DND-41 (cell line): Measurements from ENCODE around the gene MINDY1.

Experiments
- ATAC-seq: fragments of 200-7000 bp; cut with Tn5 transposase; 3 replicates; pipeline ENCODE4 v1.9.1; 2021; ENCODE audit warnings: low read depth; ENCODE audit not compliant: insufficient read depth
- DNase-seq: peaks from one replicate; pipeline ENCODE4 v3.0.0-alpha.2; 2020
- H2AFZ ChIP-seq: 2 replicates; pipeline ENCODE4 v1.6.0; 2012; ENCODE audit warnings: low read depth, low read length
- H3K27ac ChIP-seq: 2 replicates; pipeline ENCODE4 v1.5.1; 2012; ENCODE audit warnings: low read length, inconsistent platforms
- H3K27me3 ChIP-seq: fragments of 200-600 bp; sonication (generic); 2 replicates; pipeline ENCODE4 v1.6.0; 2012; ENCODE audit warnings: low read length, mild to moderate bottlenecking, inconsistent platforms; ENCODE audit not compliant: insufficient read depth, poor library complexity
- H3K36me3 ChIP-seq: 2 replicates; pipeline ENCODE4 v1.5.1; 2012; ENCODE audit warnings: low read length, inconsistent platforms; ENCODE audit not compliant: insufficient read depth
- H3K4me1 ChIP-seq: 2 replicates; pipeline ENCODE4 v1.5.1; 2012; ENCODE audit warnings: mild to moderate bottlenecking, low read length; ENCODE audit not compliant: insufficient read depth
- H3K4me2 ChIP-seq: 2 replicates; pipeline ENCODE4 v1.6.0; 2012; ENCODE audit warnings: mild to moderate bottlenecking, moderate library complexity, low read length, inconsistent platforms; ENCODE audit not compliant: insufficient read depth
- H3K4me3 ChIP-seq, 2 experiments: fragments of 200-600 bp in 1 of 2; shearing (Covaris generic) in 1 of 2; 2 replicates each; pipeline ENCODE4 v1.5.1; 2012 to 2016; ENCODE audit warnings: inconsistent platforms in 2 of 2, low read length in 2 of 2, mild to moderate bottlenecking in 2 of 2, low read depth in 1 of 2, moderate library complexity in 1 of 2
- H3K79me2 ChIP-seq: 2 replicates; pipeline ENCODE4 v1.6.0; 2012; ENCODE audit warnings: low read length, inconsistent platforms; ENCODE audit not compliant: insufficient read depth
- H3K9ac ChIP-seq: 2 replicates; pipeline ENCODE4 v1.6.0; 2012; ENCODE audit warnings: low read depth, mild to moderate bottlenecking, inconsistent platforms, low read length, moderate library complexity
- H3K9me3 ChIP-seq: 2 replicates; pipeline ENCODE4 v1.5.1; 2012; ENCODE audit warnings: low read length, moderate library complexity, mild to moderate bottlenecking, inconsistent platforms; ENCODE audit not compliant: insufficient read depth, severe bottlenecking
- H4K20me1 ChIP-seq: 2 replicates; pipeline ENCODE4 v1.6.0; 2012; ENCODE audit warnings: low read length; ENCODE audit not compliant: insufficient read depth
- CTCF ChIP-seq: IDR thresholded peaks from 2 replicates; pipeline ENCODE4 v1.5.1; 2012; ENCODE audit warnings: borderline replicate concordance, low read length, moderate library complexity, mild to moderate bottlenecking; ENCODE audit not compliant: poor library complexity, severe bottlenecking; ENCODE audit errors: extremely low read depth
- EZH2 ChIP-seq: IDR thresholded peaks from 3 replicates; pipeline ENCODE4 v1.6.1; 2012; ENCODE audit warnings: borderline replicate concordance, low read depth, mild to moderate bottlenecking, moderate library complexity, low read length, inconsistent platforms; ENCODE audit not compliant: severe bottlenecking

Gene MINDY1

GRCh38 chr1:150999926-151000325 is 6.8 kb downstream of the MINDY1 start:
- Histone ChIP-seq H3K36me3 (no peaks in the 10 kb centered on the region; the same call in 1 of the 2 replicates), H3K4me1 (peaks cover 30% of the 10 kb centered on the region), H3K27me3 (no peaks in the 10 kb centered on the region), H3K9me3 (no peaks in the 10 kb centered on the region), H2AFZ (no peak overlapping the region), H4K20me1 (no peaks in the 10 kb centered on the region), H3K79me2 (no peaks in the 10 kb centered on the region), H3K27ac (no peak overlapping the region), H3K4me2 (no peak overlapping the region), H3K9ac (no peak overlapping the region), H3K4me3 (no peak overlapping the region)
- DNase-seq = no peak
- TF ChIP-seq CTCF = no peak
- no peak for TF ChIP-seq EZH2
- ATAC-seq = no peak

DNA sequence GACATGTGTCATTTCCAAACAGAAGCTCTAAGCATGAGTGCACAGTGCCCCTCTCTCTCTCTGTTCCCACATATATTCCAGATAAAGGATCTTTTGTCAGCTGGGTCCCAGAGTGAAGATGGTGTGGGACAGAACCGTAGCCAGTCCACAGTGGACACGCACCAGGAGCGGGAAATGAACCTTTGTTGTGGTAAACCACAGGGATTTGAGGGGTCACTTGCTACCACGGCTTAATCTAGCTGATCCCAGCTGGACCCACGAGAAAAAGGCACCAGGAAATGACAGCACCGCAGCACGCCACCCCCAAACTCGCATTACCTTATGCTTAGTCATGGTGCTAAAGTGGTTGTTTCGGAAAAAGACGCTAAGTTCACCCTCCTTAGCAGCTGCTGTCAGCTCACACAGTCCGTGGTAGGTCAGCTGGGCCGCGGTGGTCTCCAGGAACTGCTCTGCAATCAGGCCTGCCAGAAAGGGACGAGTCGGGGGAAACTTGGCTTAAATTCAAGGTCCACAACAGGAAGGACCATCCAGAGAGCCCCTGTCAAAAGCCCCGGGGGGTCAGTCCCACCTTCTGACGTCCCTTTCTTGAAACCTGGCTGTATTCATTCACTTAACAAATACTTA is 7.5 kb downstream of the MINDY1 start:
- TF ChIP-seq EZH2 (no peak), CTCF (no peak)
- Histone ChIP-seq H3K9me3 (no peaks in the 10 kb centered on the region), H4K20me1 (no peaks in the 10 kb centered on the region), H3K27ac (no peak overlapping the region), H3K4me3 (no peak overlapping the region), H3K9ac (no peak overlapping the region), H3K36me3 (no peaks in the 10 kb centered on the region; the same call in 1 of the 2 replicates), H3K27me3 (no peaks in the 10 kb centered on the region), H3K4me2 (no peak overlapping the region), H2AFZ (no peak overlapping the region), H3K4me1 (peaks cover 24% of the 10 kb centered on the region), H3K79me2 (no peaks in the 10 kb centered on the region)
- DNase-seq = no peak
- no peak for ATAC-seq

DNA sequence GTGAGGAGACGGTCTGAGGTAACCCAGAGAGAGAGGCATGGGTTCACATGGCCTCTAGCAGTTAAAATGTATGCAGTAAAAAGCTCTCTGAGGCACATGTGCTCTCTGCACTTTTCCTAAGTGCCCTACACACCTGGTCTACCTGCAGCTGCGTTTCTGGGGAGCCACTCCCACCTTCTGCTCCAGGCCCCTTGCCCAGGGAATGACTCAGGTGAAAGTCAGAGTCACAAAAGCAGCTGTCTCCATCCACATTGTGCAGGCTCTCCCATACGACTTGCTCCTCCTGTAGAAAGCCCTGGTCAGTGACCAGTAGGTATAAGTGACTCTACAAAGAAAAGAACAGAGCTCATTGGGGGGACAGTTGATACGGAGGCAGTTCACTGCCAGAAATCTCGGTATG is 8.8 kb downstream of the MINDY1 start:
- DNase-seq (no peak), ATAC-seq (no peak)
- TF ChIP-seq CTCF (no peak), EZH2 (no peak)
- no peaks in the 10 kb centered on the region; the same call in 1 of the 2 replicates for H3K36me3 ChIP-seq
- no peaks in the 10 kb centered on the region for H3K27me3 ChIP-seq
- no peaks in the 10 kb centered on the region for H3K9me3 ChIP-seq
- H2AFZ ChIP-seq = no peak overlapping the region
- H3K4me3 ChIP-seq = no peak overlapping the region
- H3K4me2 ChIP-seq = no peak overlapping the region
- no peak overlapping the region for H3K9ac ChIP-seq
- no peaks in the 10 kb centered on the region for H3K79me2 ChIP-seq
- H4K20me1 ChIP-seq = no peaks in the 10 kb centered on the region
- peaks cover 16% of the 10 kb centered on the region for H3K4me1 ChIP-seq
- H3K27ac ChIP-seq = no peak overlapping the region
